ENCODE results near the gene RNASEH2A.

- TF ChIP-seq CTCF (IDR thresholded peaks at IDR 0.05) (no peak), MYC (IDR thresholded peaks at IDR 0.05; ENCODE audit: borderline replicate concordance, low read length) (no peak), HOXA7 (CRISPR knock-in tag; IDR thresholded peaks at IDR 0.05) (no peak), USF2 (IDR thresholded peaks at IDR 0.05) (no peak), SMC3 (IDR thresholded peaks at IDR 0.05) (no peak), ZNF302 (CRISPR knock-in tag; IDR thresholded peaks at IDR 0.05) (no peak), MAX (IDR thresholded peaks at IDR 0.05) (no peak), RAD21 (conservative IDR thresholded peaks at IDR 0.05 in 1 of 2, IDR thresholded peaks at IDR 0.05 in 1 of 2) (no peak), BHLHE40 (IDR thresholded peaks at IDR 0.05; ENCODE audit: low read depth, low read length) (no peak), RNF2 (IDR thresholded peaks at IDR 0.05; ENCODE audit: borderline replicate concordance, low read depth) (no peak), CEBPB (IDR thresholded peaks at IDR 0.05) (no peak)
These were observed 46.7 kb upstream of the RNASEH2A start for GRCh38 chr19:12759686-12760085.
